ENCODE data around the gene PDK3. TPM values are rescaled to one million over a fixed set of nuclear protein-coding genes. Genes with fewer than 3 reads are reported as not detected.

Gene PDK3
- total RNA-seq, 2 experiments from 2014 or later, result 22.6 to 35.1 TPM

- intact Hi-C loops (cut with micrococcal nuclease; ENCODE audit: unreplicated experiment), result no loop called here
- H3K9me3 ChIP-seq (ENCODE audit: low read length), result no peaks in the 10 kb centered on the region
- H4K20me1 ChIP-seq (ENCODE audit: insufficient read depth, low read length), result no peaks in the 10 kb centered on the region
- ChIA-PET POLR2A (interaction anchor here (0.6 kb wide), 1 partner anchor 241 kb away, joined by 3 read pairs; no protein-coding TSS in a partner anchor), CTCF (ENCODE audit: unreplicated experiment) (no interaction called here)
- no peak for TF ChIP-seq CTCF (conservative IDR thresholded peaks at IDR 0.05; ENCODE audit: low read length)
- no peak for TF ChIP-seq EZH2phosphoT487 (IDR thresholded peaks at IDR 0.05; ENCODE audit: borderline replicate concordance, low read depth, low read length)
- H3K9me2 ChIP-seq (ENCODE audit: insufficient read depth, low read length), result no peaks in the 10 kb centered on the region
- no peaks in the 10 kb centered on the region for H3K36me3 ChIP-seq (ENCODE audit: insufficient read depth, low read length)
- H3K4me2 ChIP-seq (ENCODE audit: low read length), result no peak overlapping the region
- H3K27ac ChIP-seq (ENCODE audit: low read depth, low read length, poor library complexity, severe bottlenecking), result no peak overlapping the region
- DNase-seq (ENCODE audit: low spot score), result no peak
- no peak overlapping the region for H2AFZ ChIP-seq (ENCODE audit: low read length)
- no TSS peak for BruUV-seq (replicated peaks)
- H3K4me1 ChIP-seq (ENCODE audit: insufficient read depth, low read length, poor library complexity, severe bottlenecking), result no peaks in the 10 kb centered on the region
- H3K4me3 ChIP-seq (ENCODE audit: low read depth, low read length, poor library complexity, severe bottlenecking), result no peak overlapping the region
- H3K79me2 ChIP-seq (ENCODE audit: insufficient read depth, low read depth, low read length), result no peaks in the 10 kb centered on the region
Observed at GRCh38 chrX:24428516-24428915, 36.6 kb upstream of the PDK3 start.

- no peak for DNase-seq (ENCODE audit: low spot score)
- H4K20me1 ChIP-seq (ENCODE audit: insufficient read depth, low read length), result no peaks in the 10 kb centered on the region
- no TSS peak for BruUV-seq (replicated peaks)
- no peak overlapping the region for H3K4me3 ChIP-seq (ENCODE audit: low read depth, low read length, poor library complexity, severe bottlenecking)
- CTCF ChIA-PET (ENCODE audit: unreplicated experiment), result no interaction called here
- TF ChIP-seq CTCF (conservative IDR thresholded peaks at IDR 0.05; ENCODE audit: low read length) (no peak), EZH2phosphoT487 (IDR thresholded peaks at IDR 0.05; ENCODE audit: borderline replicate concordance, low read depth, low read length) (no peak)
- no peak overlapping the region for H3K27ac ChIP-seq (ENCODE audit: low read depth, low read length, poor library complexity, severe bottlenecking)
- H3K79me2 ChIP-seq (ENCODE audit: insufficient read depth, low read depth, low read length), result no peaks in the 10 kb centered on the region
- no peaks in the 10 kb centered on the region for H3K9me3 ChIP-seq (ENCODE audit: low read length)
- no peaks in the 10 kb centered on the region for H3K36me3 ChIP-seq (ENCODE audit: insufficient read depth, low read length)
- no peaks in the 10 kb centered on the region for H3K9me2 ChIP-seq (ENCODE audit: insufficient read depth, low read length)
- no peak overlapping the region for H3K4me2 ChIP-seq (ENCODE audit: low read length)
- intact Hi-C loops (cut with micrococcal nuclease; ENCODE audit: unreplicated experiment), result no loop called here
- POLR2A ChIA-PET, result interaction anchor here (1.1 kb wide), 1 partner anchor 19 kb away, joined by 3 read pairs; no protein-coding TSS in a partner anchor
- H2AFZ ChIP-seq (ENCODE audit: low read length), result no peak overlapping the region
- no peaks in the 10 kb centered on the region for H3K4me1 ChIP-seq (ENCODE audit: insufficient read depth, low read length, poor library complexity, severe bottlenecking)
Observed at GRCh38 chrX:24435060-24435459, 30.0 kb upstream of the PDK3 start.

GRCh38 chrX:24443918-24444317 lies 21.2 kb upstream of the PDK3 start:
- no peak for DNase-seq (ENCODE audit: low spot score)
- BruUV-seq (replicated peaks), result no TSS peak
- Histone ChIP-seq H2AFZ (ENCODE audit: low read length) (no peak overlapping the region), H3K36me3 (ENCODE audit: insufficient read depth, low read length) (no peaks in the 10 kb centered on the region), H3K9me3 (ENCODE audit: low read length) (no peaks in the 10 kb centered on the region), H3K9me2 (ENCODE audit: insufficient read depth, low read length) (no peaks in the 10 kb centered on the region), H3K4me3 (ENCODE audit: low read depth, low read length, poor library complexity, severe bottlenecking) (no peak overlapping the region), H4K20me1 (ENCODE audit: insufficient read depth, low read length) (no peaks in the 10 kb centered on the region), H3K4me2 (ENCODE audit: low read length) (no peak overlapping the region), H3K4me1 (ENCODE audit: insufficient read depth, low read length, poor library complexity, severe bottlenecking) (no peaks in the 10 kb centered on the region), H3K79me2 (ENCODE audit: insufficient read depth, low read depth, low read length) (no peaks in the 10 kb centered on the region), H3K27ac (ENCODE audit: low read depth, low read length, poor library complexity, severe bottlenecking) (no peak overlapping the region)
- POLR2A ChIA-PET, result no interaction called here
- TF ChIP-seq CTCF (conservative IDR thresholded peaks at IDR 0.05; ENCODE audit: low read length), result no peak
- no peak for TF ChIP-seq EZH2phosphoT487 (IDR thresholded peaks at IDR 0.05; ENCODE audit: borderline replicate concordance, low read depth, low read length)
- intact Hi-C loops (cut with micrococcal nuclease; ENCODE audit: unreplicated experiment), result no loop called here
- CTCF ChIA-PET (ENCODE audit: unreplicated experiment), result no interaction called here
